GM21529 (cell line): ENCODE measurements around the gene LEPR.
"Not testable (repeated sequence)": the region's sequence is repeated elsewhere in the genome, so short reads cannot be mapped to it uniquely, and the experiment has no call there.

ENCODE experiments used
- ATAC-seq: cut with Tn5 transposase; IDR thresholded peaks from one replicate; pipeline ENCODE4 v1.9.1; 2021; ENCODE audit not compliant: unreplicated experiment

Gene LEPR

GRCh38 chr1:65420590-65421350, at the start of gene LEPR, which contains the start of gene LEPROT:
Gene LEPR, plus strand, starts transcription at chr1:65420668. Its CDS starts 144,898 bp downstream, at chr1:65565566.
Gene LEPROT, plus strand, starts transcription at chr1:65420668. Its CDS starts 57 bp downstream, at chr1:65420725.
- no peak for ATAC-seq

- ATAC-seq: no peak
These were observed 48.9 kb upstream of the LEPR start for GRCh38 chr1:65371544-65371943.

- ATAC-seq: no peak
These were observed 47.9 kb upstream of the LEPR start for GRCh38 chr1:65372557-65372956.

- ATAC-seq: no peak
These were observed 42.8 kb upstream of the LEPR start for GRCh38 chr1:65377496-65378246.

- ATAC-seq: no peak
These were observed 42.1 kb upstream of the LEPR start for GRCh38 chr1:65378247-65378946.

- not testable (repeated sequence) for ATAC-seq
These were observed 36.0 kb upstream of the LEPR start for GRCh38 chr1:65384426-65384825.

- no peak for ATAC-seq
These were observed 34.0 kb upstream of the LEPR start for GRCh38 chr1:65386439-65386838.

GRCh38 chr1:65387821-65388220, 32.6 kb upstream of the LEPR start:
- no peak for ATAC-seq

GRCh38 chr1:65388908-65389695, 31.4 kb upstream of the LEPR start:
- no peak for ATAC-seq

- ATAC-seq: no peak
These were observed 28.0 kb upstream of the LEPR start for GRCh38 chr1:65392497-65392896.

- peak; percentile 96 for ATAC-seq
These were observed 27.1 kb upstream of the LEPR start for GRCh38 chr1:65393347-65393746.

- ATAC-seq: no peak
These were observed 26.5 kb upstream of the LEPR start for GRCh38 chr1:65393928-65394327.

GRCh38 chr1:65395887-65396612, 24.4 kb upstream of the LEPR start:
- ATAC-seq: no peak

- no peak for ATAC-seq
These were observed 22.4 kb upstream of the LEPR start for GRCh38 chr1:65398083-65398482.

- no peak for ATAC-seq
These were observed 21.5 kb upstream of the LEPR start for GRCh38 chr1:65399003-65399402.

- no peak for ATAC-seq
These were observed 18.9 kb upstream of the LEPR start for GRCh38 chr1:65401612-65402011.

- ATAC-seq: no peak
These were observed 15.5 kb upstream of the LEPR start for GRCh38 chr1:65404941-65405340.

- ATAC-seq: no peak
These were observed 12.6 kb upstream of the LEPR start for GRCh38 chr1:65407877-65408276.

- ATAC-seq: no peak
These were observed 11.2 kb upstream of the LEPR start for GRCh38 chr1:65409314-65409713.

- ATAC-seq: no peak
These were observed 10.6 kb upstream of the LEPR start for GRCh38 chr1:65409816-65410326.
